Fibroblast of skin of back (primary cell): ENCODE results near the gene MCM6.

Source experiments
- DNase-seq: peaks from one replicate; pipeline ENCODE4 v3.0.0-alpha.2; 2013

Gene MCM6

DNA sequence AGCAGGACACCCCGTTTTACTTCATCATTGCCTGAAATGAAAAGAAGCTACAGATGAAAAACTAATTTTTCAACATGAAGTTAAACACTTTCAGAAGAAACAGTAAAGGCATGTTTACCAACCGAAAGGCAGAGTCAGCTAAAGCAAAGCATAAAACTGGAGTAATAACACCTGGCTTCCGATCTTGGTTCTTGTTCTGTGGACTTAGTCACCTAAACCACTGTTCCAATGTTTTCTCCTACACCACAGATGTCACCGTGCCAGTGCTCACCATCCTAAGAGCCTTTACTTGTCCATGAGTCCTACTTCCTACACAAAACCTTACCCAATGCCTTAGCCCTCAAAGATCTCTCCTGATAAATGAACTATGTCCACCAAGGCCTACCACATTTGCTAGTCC, 13.5 kb downstream of the MCM6 start:
- DNase-seq: no peak

DNA sequence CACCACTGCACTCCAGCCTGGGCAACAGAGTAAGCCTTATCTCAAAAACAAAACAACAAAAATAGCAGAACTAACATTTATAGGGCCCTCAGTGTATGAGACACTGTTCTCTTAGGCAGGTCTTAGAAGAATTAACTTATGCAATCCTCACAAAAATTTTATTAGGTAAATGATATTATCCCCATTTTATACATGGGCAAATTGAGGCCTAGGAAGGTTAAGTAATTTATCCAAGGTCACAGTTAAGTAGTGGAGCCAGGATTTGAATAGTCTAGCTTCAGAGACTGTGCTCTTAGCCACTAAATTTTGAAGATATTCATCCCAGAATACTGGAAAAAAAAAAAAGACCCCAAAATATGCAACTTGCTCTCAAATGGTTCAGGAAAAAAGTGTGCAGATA, 22.8 kb downstream of the MCM6 start:
- no peak for DNase-seq

DNA sequence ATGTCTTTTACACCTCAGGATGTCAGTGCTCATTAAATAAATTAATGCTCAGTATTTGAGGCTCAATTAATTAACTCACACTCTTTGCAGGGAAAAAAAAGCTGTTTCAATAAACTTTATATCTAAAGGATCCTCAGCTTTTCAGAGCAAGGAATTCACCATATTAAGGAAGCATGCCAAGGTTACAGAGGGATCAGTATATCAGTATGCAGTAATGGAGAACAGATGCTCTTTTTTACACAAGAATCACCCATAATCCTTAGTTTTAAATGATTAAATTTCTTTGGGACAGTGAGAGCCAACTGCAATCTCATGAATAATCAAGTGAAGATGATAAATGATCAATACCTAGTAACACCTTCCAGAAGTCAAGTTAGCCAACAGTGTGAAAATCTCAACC, 24.4 kb downstream of the MCM6 start:
- DNase-seq: no peak

DNA sequence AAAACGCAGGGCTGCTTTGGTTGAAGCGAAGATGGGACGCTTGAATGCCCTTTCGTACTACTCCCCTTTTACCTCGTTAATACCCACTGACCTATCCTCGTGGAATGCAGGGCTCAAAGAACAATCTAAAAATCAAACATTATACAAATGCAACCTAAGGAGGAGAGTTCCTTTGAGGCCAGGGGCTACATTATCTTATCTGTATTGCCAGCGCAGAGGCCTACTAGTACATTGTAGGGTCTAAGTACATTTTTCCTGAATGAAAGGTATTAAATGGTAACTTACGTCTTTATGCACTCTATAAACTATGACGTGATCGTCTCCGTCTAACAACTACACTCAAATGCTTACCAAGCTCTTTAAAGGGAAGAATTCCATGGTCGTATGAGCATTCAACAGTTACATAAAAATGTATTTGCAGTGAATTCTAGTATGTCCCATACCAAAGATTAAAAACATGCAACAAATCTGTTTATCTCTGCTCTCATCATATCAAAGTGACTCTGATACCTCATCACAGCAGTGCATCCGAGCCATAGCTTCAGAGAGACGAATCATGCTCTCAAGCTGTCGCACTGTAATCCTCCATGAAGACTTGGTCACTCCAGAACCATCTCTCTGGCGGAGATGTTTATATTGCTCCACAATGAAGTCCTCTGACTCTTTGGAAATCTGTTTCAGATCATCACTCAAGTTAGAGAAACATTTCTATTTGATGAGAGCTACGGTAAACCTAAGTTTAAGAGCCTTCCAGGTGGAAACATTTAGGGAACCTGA, 25.2 kb downstream of the MCM6 start:
- no peak for DNase-seq

DNA sequence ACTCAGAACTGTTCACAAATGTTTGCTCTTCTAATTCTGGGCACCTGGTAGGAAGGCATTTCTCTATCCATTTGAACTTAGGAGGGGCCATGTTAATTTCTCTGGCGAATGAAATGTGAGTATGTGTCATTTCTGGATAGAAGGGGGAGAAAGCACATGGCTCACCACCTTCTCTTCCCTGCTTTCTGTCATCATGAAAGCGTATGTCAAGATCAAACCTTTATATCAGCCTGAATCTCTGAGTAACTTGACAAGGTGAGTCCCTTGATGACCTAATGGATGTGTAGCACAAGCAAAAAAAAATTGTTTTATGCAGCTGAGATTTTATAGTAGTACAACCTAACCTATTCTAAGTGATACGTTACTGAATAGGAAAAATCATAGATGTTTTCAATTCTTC, 27.2 kb downstream of the MCM6 start:
- no peak for DNase-seq

DNA sequence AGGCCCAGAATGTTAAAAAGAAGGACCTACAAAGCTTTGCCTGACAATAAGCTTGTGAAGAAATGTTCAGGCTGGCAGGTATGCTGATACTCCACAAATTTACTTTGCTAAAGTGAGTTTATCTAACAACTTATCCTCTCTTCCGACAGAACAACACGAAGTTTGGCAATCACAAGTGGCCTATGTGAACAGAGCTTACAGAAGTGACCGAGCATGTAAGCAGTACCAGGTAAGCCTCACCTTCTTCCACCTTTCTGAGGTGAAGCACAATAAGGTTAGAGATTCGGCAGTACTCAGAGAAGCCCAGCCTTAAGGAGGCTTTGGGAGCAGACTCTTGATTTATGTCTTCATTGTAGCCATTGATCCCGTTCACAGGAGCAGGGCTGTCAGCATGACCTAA, 30.2 kb downstream of the MCM6 start:
- no peak for DNase-seq

DNA sequence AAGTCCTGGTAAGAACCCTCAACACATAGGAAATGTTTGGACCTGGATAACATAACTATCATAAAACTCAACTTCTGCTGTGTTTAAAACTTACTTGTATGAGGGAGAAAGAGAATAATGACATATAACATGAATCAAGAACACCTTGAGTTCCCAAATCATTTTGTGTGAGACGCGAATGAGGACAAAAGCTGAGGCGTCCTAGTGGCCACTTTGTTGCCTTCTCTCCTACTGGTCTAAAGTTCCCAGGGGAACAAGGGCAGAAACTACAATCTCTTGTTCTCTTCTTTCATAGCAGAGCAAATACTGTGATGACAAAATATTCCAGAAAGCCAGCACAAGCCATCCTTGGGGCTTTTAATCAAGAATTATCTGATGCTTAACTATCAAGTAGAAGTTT, 31.0 kb downstream of the MCM6 start:
- DNase-seq: no peak

DNA sequence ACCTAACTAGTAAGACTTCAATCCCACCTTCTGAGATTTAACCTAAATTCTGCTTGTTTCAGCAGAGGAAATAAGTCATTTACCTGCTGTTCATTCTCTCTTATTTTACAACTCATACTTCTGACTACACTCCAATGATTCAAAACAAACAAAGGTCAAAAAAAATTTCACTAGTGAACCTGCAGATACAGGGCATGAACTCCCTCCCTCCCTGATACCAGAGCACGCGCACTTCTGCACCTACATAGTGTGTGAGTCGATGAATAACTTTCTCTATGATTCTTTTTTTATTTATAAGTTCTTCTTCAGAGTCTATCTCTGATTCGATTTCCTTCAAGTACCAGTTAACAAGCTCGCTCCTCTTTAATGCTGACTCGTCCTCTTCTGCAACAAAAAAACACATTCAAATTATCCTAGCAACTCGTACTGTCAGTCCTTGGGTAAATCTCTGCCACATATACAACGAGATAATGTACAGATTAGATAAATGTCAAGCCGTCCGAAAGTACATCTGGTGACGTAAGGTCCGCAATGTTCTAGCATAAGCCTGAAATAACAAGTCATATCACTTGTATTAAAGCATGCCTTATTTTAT, 31.8 kb downstream of the MCM6 start:
- no peak for DNase-seq

DNA sequence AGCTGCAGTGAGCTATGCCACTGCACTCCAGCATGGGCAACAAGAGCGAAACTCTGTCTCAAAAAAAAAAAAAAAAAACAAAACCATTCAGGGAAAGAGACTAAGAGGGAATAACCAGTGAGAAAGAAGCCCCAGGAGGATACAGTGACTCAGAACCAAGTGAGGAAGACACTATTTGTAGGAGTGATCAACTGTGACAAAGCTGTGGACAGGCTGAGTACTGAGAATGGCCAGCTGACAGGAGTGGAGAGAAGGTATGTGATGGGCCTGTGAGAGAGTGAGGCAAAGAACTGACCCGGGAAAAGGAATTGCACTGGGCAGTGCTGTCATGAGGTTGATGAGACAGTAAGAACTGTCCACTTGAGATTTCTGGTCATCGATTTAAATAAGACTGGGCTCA, 32.6 kb downstream of the MCM6 start:
- peak; percentile 80 for DNase-seq

DNA sequence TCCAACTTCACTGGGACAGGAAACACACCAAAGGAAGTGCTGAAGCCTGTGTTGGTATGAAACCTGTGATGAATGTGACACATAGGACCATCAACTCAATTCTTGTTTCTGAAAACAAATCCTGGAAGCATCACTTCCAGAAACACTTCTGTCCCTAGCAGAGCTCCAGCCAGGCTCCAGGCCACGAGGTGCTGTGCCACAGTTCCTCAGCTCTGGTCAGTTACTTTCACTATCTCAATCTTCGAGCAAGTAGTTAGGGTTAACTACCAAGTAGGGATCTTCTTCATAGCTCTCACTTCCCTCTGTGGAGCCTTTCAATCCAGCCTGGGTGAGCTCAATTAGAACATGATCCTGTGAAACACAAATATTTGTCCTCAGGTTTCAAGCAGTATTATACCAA, 35.6 kb downstream of the MCM6 start:
- DNase-seq: peak; percentile 10

DNA sequence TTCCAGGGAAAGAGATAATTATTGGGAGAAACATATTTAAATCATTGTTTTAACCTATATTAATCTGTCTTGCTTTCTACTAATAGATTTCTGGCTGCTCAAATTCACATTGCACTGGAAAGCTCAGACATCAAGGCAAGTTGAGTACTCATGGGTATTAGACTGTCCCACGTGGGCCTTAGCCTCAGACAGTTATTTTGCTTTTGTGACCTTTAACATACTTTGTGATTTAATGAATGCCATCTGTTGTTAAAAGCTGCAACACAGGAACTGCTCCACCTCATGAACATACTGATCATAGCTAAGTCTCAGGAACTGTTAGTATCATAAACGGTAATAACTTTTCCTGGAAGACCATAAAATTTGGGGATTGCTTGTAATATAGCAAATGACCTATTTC, 36.5 kb downstream of the MCM6 start:
- peak; percentile 86 for DNase-seq

DNA sequence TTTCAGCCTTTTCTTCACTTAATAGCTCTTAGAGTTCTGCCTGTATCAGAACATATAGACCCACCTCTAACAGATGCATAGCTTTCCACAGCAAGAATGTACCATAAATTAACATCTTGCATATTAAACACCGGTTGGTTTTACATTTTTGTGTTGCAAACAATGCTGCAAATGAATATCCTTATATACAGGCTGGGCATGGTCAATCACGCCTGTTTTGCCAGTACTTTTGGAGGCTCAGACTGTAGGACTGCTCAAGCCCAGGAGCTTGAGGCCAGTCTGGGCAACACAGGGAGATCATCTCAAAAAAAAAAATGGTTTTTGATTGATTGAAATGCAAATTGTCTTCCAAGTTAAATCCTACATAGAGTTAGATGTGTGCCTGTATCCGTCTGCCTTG, 37.7 kb downstream of the MCM6 start:
- no peak for DNase-seq

DNA sequence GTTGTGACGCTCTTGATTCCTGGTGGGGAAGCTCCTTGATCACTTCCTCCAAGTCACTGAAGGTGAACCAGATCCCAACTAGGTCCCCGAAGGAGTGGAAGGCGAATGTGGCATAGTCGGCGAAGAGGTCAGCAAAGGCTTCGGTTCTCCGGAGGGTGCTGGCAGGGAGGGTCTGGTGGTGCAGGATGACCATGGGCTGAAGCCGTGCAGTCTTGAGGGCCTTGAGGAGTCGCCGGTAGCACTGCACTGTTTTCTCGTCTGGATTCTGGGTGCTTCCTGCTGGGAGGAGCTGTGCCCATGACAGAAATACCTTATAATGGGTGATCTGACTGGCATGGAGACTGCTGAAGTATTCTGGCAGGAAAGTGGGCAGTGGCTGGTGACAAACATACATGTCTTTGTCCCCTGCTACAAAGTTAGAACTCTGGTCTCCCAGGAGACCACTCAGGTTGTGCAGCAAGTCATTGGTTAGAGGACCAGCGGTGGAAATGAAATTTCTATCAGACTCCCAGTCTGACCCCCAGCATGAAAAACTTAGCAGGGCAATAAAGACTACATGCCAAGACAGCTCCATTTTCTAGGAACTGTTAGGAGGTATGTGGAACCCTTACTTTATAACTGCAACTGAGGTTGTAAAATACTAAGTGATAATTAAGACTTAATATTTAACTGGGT, 39.5 kb downstream of the MCM6 start, which contains the start of gene LCT:
TSS of gene LCT (minus strand) at position 589 of the 675 bp plus-strand sequence. CDS start at position 574, 15 bp downstream.
- DNase-seq: no peak

DNA sequence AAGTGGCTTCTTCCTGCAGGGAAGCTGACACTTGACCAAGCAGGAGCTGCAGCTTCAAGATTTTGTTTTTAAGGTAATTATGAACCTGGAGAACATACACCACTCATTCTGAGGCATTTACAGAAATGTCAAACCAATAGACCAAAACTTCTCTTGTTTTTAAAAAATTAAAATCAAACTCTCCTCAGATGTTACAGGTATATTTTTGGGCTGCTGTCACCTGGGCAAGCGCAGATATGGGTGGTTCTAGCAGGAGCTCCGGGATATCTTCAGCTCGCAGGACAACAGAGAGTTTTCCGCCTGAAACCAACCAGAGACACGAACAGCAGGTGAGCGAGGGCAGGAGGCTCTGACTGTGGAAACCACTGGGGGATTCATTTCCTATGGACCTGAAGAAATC, 43.4 kb downstream of the MCM6 start:
- DNase-seq: no peak

DNA sequence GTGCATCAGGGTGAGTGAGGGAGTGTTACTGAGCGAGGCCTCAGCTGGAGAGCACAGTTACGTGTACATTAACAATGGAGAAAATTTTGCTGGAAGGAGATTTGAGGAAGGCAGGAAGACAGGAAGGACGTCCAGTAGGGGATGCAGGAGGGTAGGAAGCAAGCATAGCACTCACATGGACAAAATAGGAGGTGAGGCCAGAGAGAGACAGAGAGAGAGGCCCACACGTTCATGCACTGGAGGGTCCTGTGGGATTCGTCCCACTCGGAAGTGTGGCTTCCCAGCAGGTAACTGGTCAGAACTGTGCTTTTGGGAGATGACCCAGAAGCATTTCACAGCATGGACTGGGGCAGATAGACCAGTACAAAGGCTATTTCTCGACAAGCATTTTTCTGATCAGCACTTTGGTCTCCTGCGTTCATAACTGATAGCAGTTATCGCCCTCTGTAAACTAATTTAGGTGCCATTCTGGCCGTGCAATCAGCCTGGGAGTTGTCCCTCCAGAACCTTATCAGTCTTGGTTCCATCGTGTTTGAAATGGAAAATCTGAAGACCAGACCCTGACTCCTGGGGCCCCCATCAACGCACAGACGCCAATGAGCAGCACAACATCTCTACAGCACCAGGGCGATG, 44.9 kb downstream of the MCM6 start:
- DNase-seq: no peak

DNA sequence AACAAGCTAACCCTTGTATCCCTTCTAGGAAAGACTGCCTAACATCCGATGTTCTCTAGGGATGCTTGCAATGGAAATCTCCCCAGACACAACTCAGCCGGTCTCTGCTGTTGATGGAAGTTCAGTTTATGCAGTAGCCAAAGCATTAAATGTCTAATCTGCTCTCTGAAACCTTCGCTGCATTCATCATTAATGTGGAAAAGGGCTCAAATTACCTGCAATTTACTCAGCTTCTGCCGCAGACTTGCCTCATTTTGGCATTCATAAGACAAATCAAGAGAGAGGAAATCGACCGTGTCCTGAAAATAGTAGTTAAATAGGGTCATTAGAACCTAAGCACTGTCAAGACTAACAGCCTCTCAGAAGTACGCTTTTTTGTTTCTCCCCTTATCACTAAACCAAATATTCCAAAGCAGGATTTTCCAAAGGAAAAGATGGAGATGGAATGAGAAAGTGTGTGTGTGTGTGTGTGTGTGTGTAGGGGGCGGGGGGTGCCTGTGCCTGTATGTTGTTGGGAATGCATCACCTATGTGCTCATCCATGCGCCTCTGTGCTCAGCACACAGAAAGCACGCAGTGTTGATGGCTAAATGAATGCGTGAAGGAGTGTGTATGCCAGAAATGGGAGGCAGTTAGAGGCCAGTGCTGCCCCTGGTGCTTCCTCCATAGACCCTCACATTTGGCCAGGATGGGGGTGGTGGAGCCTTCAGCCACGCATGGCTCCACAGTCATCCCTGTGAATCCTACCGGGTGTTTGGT, 46.7 kb downstream of the MCM6 start:
- no peak for DNase-seq

DNA sequence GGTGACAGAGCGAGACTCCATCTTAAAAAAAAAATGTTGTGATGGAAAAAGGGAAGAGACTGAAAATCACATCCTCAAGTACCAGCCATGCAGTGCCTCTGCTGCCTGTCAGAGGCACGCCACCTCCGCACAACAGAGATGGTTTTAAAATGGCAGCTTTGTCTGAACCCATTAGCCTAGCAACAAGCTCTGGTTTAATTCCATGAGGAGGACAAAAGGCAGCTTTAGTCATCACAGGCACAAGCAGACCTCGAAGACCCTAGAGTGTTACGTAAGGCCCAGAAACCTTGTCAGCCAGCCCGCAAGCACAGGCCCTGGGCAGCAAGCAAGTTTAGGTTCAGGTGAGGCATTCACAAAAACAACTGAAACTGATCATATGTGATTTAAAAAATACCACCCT, 49.7 kb downstream of the MCM6 start:
- no peak for DNase-seq

DNA sequence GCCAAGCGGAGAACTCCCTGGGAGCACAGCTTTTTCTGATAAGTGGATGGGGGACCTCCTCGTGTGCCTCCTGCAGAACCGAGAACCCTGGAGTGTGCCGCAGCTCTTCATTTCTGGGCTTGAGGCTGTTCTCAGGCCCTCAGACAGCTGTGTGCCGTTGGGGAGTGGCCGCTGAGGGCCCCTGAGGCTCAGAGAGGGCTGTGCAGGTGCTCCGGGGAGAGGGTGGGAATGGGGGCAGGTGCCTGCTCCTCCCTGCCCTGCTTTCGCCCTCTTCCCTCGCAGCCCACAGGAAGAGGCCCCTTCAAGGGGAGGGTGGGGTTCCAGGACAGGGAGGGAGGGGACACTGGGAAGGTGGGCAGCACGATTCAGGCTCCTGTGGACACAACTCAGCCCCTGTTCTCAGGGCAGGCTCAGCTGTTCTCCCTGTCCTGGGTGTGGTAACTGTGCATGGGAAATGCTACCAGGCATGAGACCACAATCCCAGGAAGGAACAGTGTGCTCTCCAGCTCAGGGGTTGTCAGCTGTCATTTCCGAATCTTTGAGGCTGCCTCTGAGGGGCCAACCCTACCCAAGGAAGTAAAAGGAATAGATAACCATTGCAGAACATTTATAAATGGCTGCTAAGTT, 50.6 kb downstream of the MCM6 start:
- no peak for DNase-seq

DNA sequence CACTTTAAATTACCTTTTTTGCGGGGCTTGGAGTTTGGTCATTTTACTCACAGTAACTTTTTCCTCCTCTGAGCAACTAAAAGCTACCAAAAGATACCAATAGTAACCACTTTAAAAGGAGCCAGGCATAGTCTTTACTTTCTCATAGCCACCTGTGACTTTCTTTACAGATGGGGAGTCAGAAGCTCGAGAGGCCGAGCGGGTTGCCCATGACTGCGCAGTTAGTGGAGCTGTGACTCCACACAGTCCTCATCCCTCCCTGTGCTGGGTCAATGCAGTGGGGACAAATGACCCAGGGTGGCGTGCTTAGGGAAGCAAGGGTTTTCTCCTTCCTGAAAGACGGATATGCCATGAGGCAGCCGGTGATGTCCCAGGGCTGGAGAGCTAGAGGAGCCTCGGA, 51.1 kb downstream of the MCM6 start:
- DNase-seq: no peak

DNA sequence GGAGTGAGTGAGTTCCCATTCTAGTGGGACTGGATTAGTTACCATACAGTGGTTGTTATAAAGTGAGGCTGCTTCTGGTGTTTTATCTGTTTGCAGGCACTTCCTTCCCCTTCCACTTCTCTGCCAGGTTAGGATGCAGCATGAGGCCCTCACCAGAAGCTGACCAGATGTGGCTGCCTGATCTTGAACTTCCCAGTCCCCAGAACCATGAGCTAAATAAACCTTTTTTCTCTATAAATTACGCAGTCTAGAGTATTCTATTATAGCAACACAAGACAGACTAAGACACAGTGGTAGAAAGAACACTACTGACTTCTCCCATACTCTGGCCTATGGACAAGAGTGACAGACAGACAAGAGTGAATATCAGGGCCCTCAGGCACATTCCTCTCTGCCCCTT, 53.4 kb downstream of the MCM6 start:
- DNase-seq: no peak

DNA sequence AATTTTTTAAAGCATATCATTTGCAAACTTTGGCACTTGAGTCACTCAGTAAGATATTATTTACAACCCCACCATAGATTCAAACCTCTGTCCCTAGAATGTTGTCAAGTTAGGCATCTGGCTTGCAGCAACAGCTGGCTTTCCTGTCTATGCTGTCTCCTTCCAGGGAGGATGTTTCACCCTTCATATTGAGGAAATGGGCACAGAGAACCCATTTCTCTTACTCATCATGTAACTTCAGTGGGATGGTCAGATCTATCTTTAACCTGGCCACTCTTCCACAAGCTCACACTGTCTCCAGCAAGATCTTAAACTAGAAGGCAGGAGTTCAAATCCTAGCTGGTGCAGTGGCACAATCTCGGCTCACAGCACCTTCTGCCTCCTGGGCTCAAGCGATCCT, 55.1 kb downstream of the MCM6 start:
- no peak for DNase-seq

DNA sequence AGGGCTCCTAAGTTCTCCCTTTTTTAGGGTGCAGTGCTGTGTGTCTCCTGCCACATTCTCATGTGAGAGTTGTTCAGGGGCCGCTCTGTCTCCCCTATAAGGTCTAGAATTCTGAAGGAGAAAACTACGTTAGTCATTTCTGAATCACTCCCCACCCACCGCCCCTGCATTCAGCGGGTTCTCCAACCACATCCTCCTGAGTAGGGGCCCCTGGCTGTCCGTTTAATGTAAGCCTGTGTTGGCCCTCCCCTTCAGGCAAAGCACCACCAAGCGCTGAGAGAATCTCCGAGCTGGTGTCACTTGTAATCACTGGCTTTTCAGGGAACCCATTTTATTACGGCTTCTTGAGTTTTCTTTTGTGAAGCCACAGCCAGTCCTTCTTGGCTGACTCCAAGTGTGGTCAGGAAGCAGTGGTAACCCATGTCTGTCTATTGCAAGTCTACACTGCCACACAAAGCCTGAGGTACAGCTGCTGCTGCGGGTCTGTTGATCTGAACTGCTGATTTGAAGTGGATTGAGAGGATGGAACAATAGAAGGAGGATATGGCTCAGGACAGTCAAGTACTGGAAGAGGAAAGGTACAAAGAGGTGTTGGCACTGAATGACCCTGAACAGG, 56.1 kb downstream of the MCM6 start:
- peak; percentile 55 for DNase-seq
